A673 (cell line): Measurements from ENCODE around the gene CLEC4D.

ENCODE experiments used
- CTCF ChIP-seq: fragments of 300-800, 200-600 bp; sonication (generic); conservative IDR thresholded peaks from 2 replicates; pipeline ENCODE4 v1.5.1; 2017; ENCODE audit warnings: low read depth, mild to moderate bottlenecking, antibody characterized with exemption, low read length, moderate library complexity, mixed read lengths
- EZH2 ChIP-seq: fragments of 200-600 bp; sonication (generic); IDR thresholded peaks from 2 replicates; pipeline ENCODE4 v1.6.1; 2017; ENCODE audit warnings: borderline replicate concordance, low read depth, mild to moderate bottlenecking, mixed read lengths, antibody characterized with exemption, low read length; ENCODE audit not compliant: poor library complexity, severe bottlenecking

- TF ChIP-seq CTCF, result no peak
- TF ChIP-seq EZH2, result no peak
Observed at GRCh38 chr12:8532045-8532444, 18.7 kb downstream of the CLEC4D start.
